Neural progenitor cell (in vitro differentiated cells): ENCODE results near the gene CEP78. TPM values are rescaled to one million over a fixed set of nuclear protein-coding genes. Genes with fewer than 3 reads are reported as not detected.

ENCODE experiments used
- DNase-seq: peaks from one replicate; pipeline ENCODE4 v3.0.0-alpha.2; 2016; ENCODE audit warnings: low spot score
- H2AFZ ChIP-seq: fragments of 200-600 bp; sonication (generic); replicated peaks from 2 replicates; pipeline ENCODE4 v1.6.1; 2016; ENCODE audit warnings: antibody characterized with exemption
- H3F3A ChIP-seq: fragments of 200-600 bp; sonication (generic); 2 replicates; pipeline ENCODE4 v1.6.1; 2016; ENCODE audit warnings: antibody characterized with exemption, low read depth
- H3K27ac ChIP-seq: fragments of 200-600 bp; sonication (generic); 2 replicates; pipeline ENCODE4 v1.5.1; 2016; ENCODE audit warnings: mild to moderate bottlenecking
- H3K27me3 ChIP-seq: fragments of 200-600 bp; sonication (generic); 2 replicates; pipeline ENCODE4 v1.6.1; 2016; ENCODE audit warnings: mild to moderate bottlenecking, moderate library complexity
- H3K36me3 ChIP-seq: fragments of 200-600 bp; sonication (generic); 2 replicates; pipeline ENCODE4 v1.5.1; 2016
- H3K4me1 ChIP-seq: fragments of 200-600 bp; sonication (generic); 2 replicates; pipeline ENCODE4 v1.6.1; 2016; ENCODE audit warnings: mixed run types
- H3K4me2 ChIP-seq: fragments of 200-600 bp; sonication (generic); 2 replicates; pipeline ENCODE4 v1.6.1; 2016
- H3K4me3 ChIP-seq: fragments of 200-600 bp; sonication (generic); 2 replicates; pipeline ENCODE4 v1.5.1; 2016
- H3K79me2 ChIP-seq: fragments of 200-600 bp; sonication (generic); 2 replicates; pipeline ENCODE4 v1.6.1; 2016; ENCODE audit warnings: low read depth
- H3K9ac ChIP-seq: fragments of 200-600 bp; sonication (generic); 2 replicates; pipeline ENCODE4 v1.6.1; 2016
- H3K9me3 ChIP-seq: fragments of 200-600 bp; sonication (generic); 2 replicates; pipeline ENCODE4 v1.5.1; 2016; ENCODE audit warnings: low read depth
- H4K20me1 ChIP-seq: fragments of 200-600 bp; sonication (generic); 2 replicates; pipeline ENCODE4 v1.6.1; 2016; ENCODE audit warnings: low read depth
- H3K27ac Mint-ChIP-seq: 3 replicates; pipeline ENCODE4 v1.8.0; 2021; ENCODE audit warnings: mixed read lengths
- H3K27me3 Mint-ChIP-seq: 2 replicates; pipeline ENCODE4 v1.8.0; 2022; ENCODE audit warnings: low read depth, mild to moderate bottlenecking, inconsistent platforms, moderate library complexity, mixed read lengths; ENCODE audit not compliant: insufficient read depth
- H3K36me3 Mint-ChIP-seq: 3 replicates; pipeline ENCODE4 v1.8.0; 2021; ENCODE audit warnings: mixed read lengths
- H3K4me1 Mint-ChIP-seq: 3 replicates; pipeline ENCODE4 v1.8.0; 2021; ENCODE audit warnings: mixed read lengths
- H3K4me3 Mint-ChIP-seq: 3 replicates; pipeline ENCODE4 v1.8.0; 2021; ENCODE audit warnings: mild to moderate bottlenecking, moderate library complexity, mixed read lengths
- H3K9me3 Mint-ChIP-seq: 3 replicates; pipeline ENCODE4 v1.8.0; 2020; ENCODE audit warnings: mixed read lengths
- EZH2 ChIP-seq: fragments of 200-600 bp; sonication (generic); IDR thresholded peaks from 2 replicates; pipeline ENCODE4 v1.6.1; 2017; ENCODE audit warnings: antibody characterized with exemption, mild to moderate bottlenecking, moderate library complexity
- EZH2phosphoT487 ChIP-seq: fragments of 200-600 bp; sonication (generic); IDR thresholded peaks from 2 replicates; pipeline ENCODE4 v1.6.1; 2017; ENCODE audit warnings: antibody characterized with exemption
- total RNA-seq: library from RNA; depleted of rRNA; stranded (reverse); fragments of >200 nt; gene quantifications from 2 replicates; pipeline ENCODE4 v1.2.3, GENCODE V29; 2015; ENCODE audit warnings: low replicate concordance
- TF ChIP-seq, protein P1 (sequence below): fragments of 200-600 bp; sonication (generic); IDR thresholded peaks from 2 replicates; pipeline ENCODE4 v1.5.1; 2017; ENCODE audit warnings: antibody characterized with exemption, mild to moderate bottlenecking

Gene CEP78
- total RNA-seq, 1 donor from 2014 or later = 122 TPM

DNA sequence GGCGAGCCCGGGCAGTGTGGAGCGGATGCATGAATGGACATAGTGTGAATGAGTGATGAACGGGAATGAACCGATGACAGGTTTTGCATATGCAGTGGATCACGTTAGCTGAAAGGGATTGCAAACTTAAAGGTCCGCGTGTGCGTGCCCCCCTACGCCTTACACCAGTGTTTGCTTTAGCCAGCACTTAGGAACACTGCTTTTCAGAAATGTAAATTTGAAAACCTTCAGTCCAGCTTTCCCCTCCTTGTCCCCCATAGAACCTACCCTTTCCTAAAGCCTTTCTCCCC, 61.7 kb downstream of the CEP78 start:
- Mint-ChIP-seq H3K36me3 (peaks cover 21% of the 10 kb centered on the region), H3K4me3 (peak overlapping the region; percentile 98), H3K9me3 (no peaks in the 10 kb centered on the region), H3K27me3 (peaks cover 3% of the 10 kb centered on the region), H3K4me1 (peaks cover 34% of the 10 kb centered on the region), H3K27ac (peak overlapping the region; percentile 97)
- Histone ChIP-seq H2AFZ (peak overlapping the region; percentile 81), H3K27me3 (no peaks in the 10 kb centered on the region), H4K20me1 (peaks cover 9% of the 10 kb centered on the region), H3K36me3 (peaks cover 23% of the 10 kb centered on the region), H3K79me2 (peaks cover 57% of the 10 kb centered on the region), H3K4me2 (peak overlapping the region; percentile 90), H3K9me3 (no peaks in the 10 kb centered on the region), H3K4me1 (peaks cover 15% of the 10 kb centered on the region), H3K9ac (peak overlapping the region; percentile 69), H3K4me3 (peak overlapping the region; percentile 82), H3K27ac (peak overlapping the region; percentile 80), H3F3A (peaks cover 14% of the 10 kb centered on the region)
- TF ChIP-seq, protein P1, sequence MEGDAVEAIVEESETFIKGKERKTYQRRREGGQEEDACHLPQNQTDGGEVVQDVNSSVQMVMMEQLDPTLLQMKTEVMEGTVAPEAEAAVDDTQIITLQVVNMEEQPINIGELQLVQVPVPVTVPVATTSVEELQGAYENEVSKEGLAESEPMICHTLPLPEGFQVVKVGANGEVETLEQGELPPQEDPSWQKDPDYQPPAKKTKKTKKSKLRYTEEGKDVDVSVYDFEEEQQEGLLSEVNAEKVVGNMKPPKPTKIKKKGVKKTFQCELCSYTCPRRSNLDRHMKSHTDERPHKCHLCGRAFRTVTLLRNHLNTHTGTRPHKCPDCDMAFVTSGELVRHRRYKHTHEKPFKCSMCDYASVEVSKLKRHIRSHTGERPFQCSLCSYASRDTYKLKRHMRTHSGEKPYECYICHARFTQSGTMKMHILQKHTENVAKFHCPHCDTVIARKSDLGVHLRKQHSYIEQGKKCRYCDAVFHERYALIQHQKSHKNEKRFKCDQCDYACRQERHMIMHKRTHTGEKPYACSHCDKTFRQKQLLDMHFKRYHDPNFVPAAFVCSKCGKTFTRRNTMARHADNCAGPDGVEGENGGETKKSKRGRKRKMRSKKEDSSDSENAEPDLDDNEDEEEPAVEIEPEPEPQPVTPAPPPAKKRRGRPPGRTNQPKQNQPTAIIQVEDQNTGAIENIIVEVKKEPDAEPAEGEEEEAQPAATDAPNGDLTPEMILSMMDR = no peak
- TF ChIP-seq EZH2phosphoT487 = no peak
- no peak for TF ChIP-seq EZH2
- no peak for DNase-seq

- H3K27me3 ChIP-seq = no peaks in the 10 kb centered on the region
- Mint-ChIP-seq H3K4me3 (peak overlapping the region; percentile 98), H3K36me3 (peaks cover 21% of the 10 kb centered on the region), H3K27ac (peak overlapping the region; percentile 97), H3K9me3 (no peaks in the 10 kb centered on the region), H3K27me3 (peaks cover 3% of the 10 kb centered on the region), H3K4me1 (peaks cover 34% of the 10 kb centered on the region)
- TF ChIP-seq EZH2 = no peak
- no peak for TF ChIP-seq EZH2phosphoT487
- TF ChIP-seq, protein P1 = no peak
- no peak overlapping the region for H3K27ac ChIP-seq
- peaks cover 14% of the 10 kb centered on the region for H3F3A ChIP-seq
- H3K4me1 ChIP-seq = peaks cover 15% of the 10 kb centered on the region
- peak overlapping the region; percentile 82 for H3K4me3 ChIP-seq
- H3K36me3 ChIP-seq = peaks cover 23% of the 10 kb centered on the region
- H4K20me1 ChIP-seq = peaks cover 9% of the 10 kb centered on the region
- peaks cover 63% of the 10 kb centered on the region for H3K79me2 ChIP-seq
- no peaks in the 10 kb centered on the region for H3K9me3 ChIP-seq
- peak overlapping the region; percentile 90 for H3K4me2 ChIP-seq
- peak; percentile 63 for DNase-seq
- peak overlapping the region; percentile 69 for H3K9ac ChIP-seq
- H2AFZ ChIP-seq = no peak overlapping the region
These were observed 62.3 kb downstream of the CEP78 start for GRCh38 chr9:78298046-78298765.

DNA sequence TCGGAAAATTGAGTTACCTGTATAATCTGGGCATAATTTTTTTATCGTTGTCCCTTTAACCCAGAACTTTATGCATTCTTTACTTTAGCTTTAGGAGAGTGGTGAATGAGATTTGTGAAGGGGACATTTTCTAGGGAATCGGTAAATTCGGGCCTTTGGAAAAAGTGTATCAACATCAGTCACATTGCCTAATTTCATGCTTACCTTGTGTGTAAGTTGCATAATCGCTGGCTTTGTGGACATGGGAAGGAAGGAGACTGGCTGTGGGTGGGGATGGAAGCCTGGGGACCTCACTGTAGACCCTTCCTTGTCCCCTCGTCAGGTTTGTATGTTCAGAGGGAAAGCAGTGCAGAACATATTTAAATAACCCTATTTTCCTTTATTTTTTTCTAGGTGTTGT, 64.3 kb downstream of the CEP78 start:
- peaks cover 10% of the 10 kb centered on the region for H3K4me1 ChIP-seq
- H3K4me3 ChIP-seq = no peak overlapping the region
- peaks cover 23% of the 10 kb centered on the region for H3K36me3 ChIP-seq
- H4K20me1 ChIP-seq = peaks cover 12% of the 10 kb centered on the region
- Mint-ChIP-seq H3K36me3 (peaks cover 31% of the 10 kb centered on the region), H3K9me3 (no peaks in the 10 kb centered on the region), H3K27ac (no peak overlapping the region), H3K27me3 (peaks cover 3% of the 10 kb centered on the region), H3K4me3 (peak overlapping the region; percentile 33), H3K4me1 (peaks cover 28% of the 10 kb centered on the region)
- peaks cover 79% of the 10 kb centered on the region for H3K79me2 ChIP-seq
- no peak overlapping the region for H3K27ac ChIP-seq
- no peak overlapping the region for H3K9ac ChIP-seq
- no peak overlapping the region for H2AFZ ChIP-seq
- no peaks in the 10 kb centered on the region for H3K27me3 ChIP-seq
- no peak overlapping the region for H3K4me2 ChIP-seq
- TF ChIP-seq, protein P1 = no peak
- no peak for TF ChIP-seq EZH2
- TF ChIP-seq EZH2phosphoT487 = no peak
- DNase-seq = no peak
- no peaks in the 10 kb centered on the region for H3K9me3 ChIP-seq
- peaks cover 14% of the 10 kb centered on the region for H3F3A ChIP-seq
